SK-N-SH (cell line): Measurements from ENCODE around the gene NOTCH4. TPM values are rescaled to one million over a fixed set of nuclear protein-coding genes. Genes with fewer than 3 reads are reported as not detected.

ENCODE experiments used
- CTCF ChIA-PET: fragments of 300-600, 350-600 bp; formaldehyde crosslinking; extraction: SDS; loops from one replicate; lab custom pipeline; 2021; lab: Yijun Ruan, JAX
- POLR2A ChIA-PET: fragments of 350-600 bp; sonication (Branson Sonifier 250); formaldehyde crosslinking; extraction: SDS; loops from one replicate; lab custom pipeline; 2020; ENCODE audit warnings: antibody characterized with exemption, inconsistent platforms; lab: Yijun Ruan, JAX
- DNase-seq: peaks from one replicate; pipeline ENCODE4 v3.0.0; 2012
- H2AFZ ChIP-seq: fragments of 200-600 bp; sonication (generic); 2 replicates; pipeline ENCODE4 v1.8.1; 2016; ENCODE audit warnings: antibody characterized with exemption, mild to moderate bottlenecking, low read depth
- H3F3A ChIP-seq: fragments of 200-600 bp; sonication (generic); replicated peaks from 2 replicates; pipeline ENCODE3; 2016; ENCODE audit warnings: antibody characterized with exemption, mild to moderate bottlenecking; ENCODE audit not compliant: insufficient read depth
- H3K27ac ChIP-seq, 2 experiments: fragments of 200-500 bp in 1 of 2; fragments of 200-600 bp in 1 of 2; sonication (Bioruptor generic) in 1 of 2; sonication (generic), shearing (Covaris generic) in 1 of 2; 2 replicates each; pipeline versions ENCODE4 v1.5.1 to v1.6.1; 2014 to 2016; ENCODE audit warnings: low read depth in 2 of 2, inconsistent platforms in 1 of 2, low read length in 1 of 2, mild to moderate bottlenecking in 1 of 2, mixed read lengths in 1 of 2
- H3K27me3 ChIP-seq: fragments of 200-600 bp; sonication (generic), shearing (Covaris generic); 2 replicates; pipeline ENCODE4 v1.6.1; 2016; ENCODE audit warnings: mixed run types; ENCODE audit not compliant: insufficient read depth
- H3K36me3 ChIP-seq, 2 experiments: fragments of 200-500 bp in 1 of 2; fragments of 200-600 bp in 1 of 2; sonication (Bioruptor generic) in 1 of 2; sonication (generic) in 1 of 2; replicated peaks in 1 of 2; 2 replicates each; pipeline versions ENCODE3 to v1.5.1; 2014 to 2016; ENCODE audit warnings: low read length in 1 of 2, mild to moderate bottlenecking in 1 of 2; ENCODE audit not compliant: insufficient read depth in 2 of 2, control insufficient read depth in 1 of 2
- H3K4me1 ChIP-seq, 2 experiments: fragments of 200-500 bp in 1 of 2; fragments of 200-600 bp in 1 of 2; sonication (Bioruptor generic) in 1 of 2; sonication (generic), shearing (Covaris generic) in 1 of 2; 2 replicates each; pipeline versions ENCODE4 v1.5.1 to v1.6.1; 2014 to 2016; ENCODE audit warnings: low read depth in 1 of 2, low read length in 1 of 2, mixed run types in 1 of 2; ENCODE audit not compliant: insufficient read depth in 2 of 2, control insufficient read depth in 1 of 2
- H3K4me2 ChIP-seq: fragments of 200-600 bp; sonication (generic), shearing (Covaris generic); 2 replicates; pipeline ENCODE4 v1.6.1; 2017; ENCODE audit warnings: mixed run types
- H3K4me3 ChIP-seq, 2 experiments: fragments of 200-500 bp in 1 of 2; fragments of 200-600 bp in 1 of 2; sonication (Bioruptor generic) in 1 of 2; sonication (generic), shearing (Covaris generic) in 1 of 2; 2 replicates each; pipeline versions ENCODE4 v1.5.1 to v1.8.1; 2014 to 2016; ENCODE audit warnings: low read depth in 2 of 2, inconsistent platforms in 1 of 2, low read length in 1 of 2, mild to moderate bottlenecking in 1 of 2, mixed read lengths in 1 of 2, moderate library complexity in 1 of 2
- H3K79me2 ChIP-seq: fragments of 200-600 bp; sonication (generic); 2 replicates; pipeline ENCODE4 v1.8.1; 2017; ENCODE audit warnings: mild to moderate bottlenecking; ENCODE audit not compliant: insufficient read depth
- H3K9ac ChIP-seq: fragments of 200-600 bp; sonication (generic); 2 replicates; pipeline ENCODE4 v1.6.1; 2017; ENCODE audit warnings: mixed run types
- H3K9me2 ChIP-seq: fragments of 200-600 bp; sonication (generic); 2 replicates; pipeline ENCODE4 v1.6.1; 2017; ENCODE audit warnings: mixed run types
- H3K9me3 ChIP-seq: fragments of 200-600 bp; sonication (generic); 2 replicates; pipeline ENCODE4 v1.6.1; 2017; ENCODE audit warnings: mixed run types, mild to moderate bottlenecking, moderate library complexity
- H4K20me1 ChIP-seq: fragments of 200-600 bp; sonication (generic); 2 replicates; pipeline ENCODE4 v1.6.1; 2017; ENCODE audit warnings: mild to moderate bottlenecking, mixed run types; ENCODE audit not compliant: insufficient read depth
- EP300 ChIP-seq, 2 experiments: IDR thresholded peaks; 2 replicates each; pipeline versions ENCODE4 v1.4.0 to v1.6.1; 2012; ENCODE audit warnings: borderline replicate concordance in 1 of 2, low read depth in 1 of 2, low read length in 1 of 2
- GABPA ChIP-seq: IDR thresholded peaks from 2 replicates; pipeline ENCODE4 v1.4.0; 2012; ENCODE audit warnings: low read depth, mild to moderate bottlenecking
- IRF3 ChIP-seq: fragments of 150-350 bp; IDR thresholded peaks from 2 replicates; pipeline ENCODE4 v1.6.1; 2016; ENCODE audit warnings: mild to moderate bottlenecking, low read depth, low read length
- NFIC ChIP-seq: IDR thresholded peaks from 2 replicates; pipeline ENCODE4 v1.4.0; 2012; ENCODE audit warnings: borderline replicate concordance
- NRF1 ChIP-seq: IDR thresholded peaks from 2 replicates; pipeline ENCODE4 v1.6.1; 2012; ENCODE audit warnings: low read depth, mild to moderate bottlenecking, low read length
- PBX3 ChIP-seq: IDR thresholded peaks from 2 replicates; pipeline ENCODE4; 2012
- POLR2AphosphoS5 ChIP-seq: IDR thresholded peaks from 2 replicates; pipeline ENCODE4 v1.6.1; 2012; ENCODE audit warnings: low read depth, low read length
- RCOR1 ChIP-seq: fragments of 150-350 bp; IDR thresholded peaks from 2 replicates; pipeline ENCODE4 v1.6.1; 2017; ENCODE audit warnings: antibody characterized with exemption, low read length
- RFX5 ChIP-seq: IDR thresholded peaks from 2 replicates; pipeline ENCODE4 v1.6.1; 2012; ENCODE audit warnings: mild to moderate bottlenecking, improper control_type of control experiment, low read length
- RXRA ChIP-seq: IDR thresholded peaks from 2 replicates; pipeline ENCODE4 v1.4.0; 2012; ENCODE audit warnings: low read depth, mild to moderate bottlenecking, borderline replicate concordance
- SMC3 ChIP-seq: IDR thresholded peaks from 2 replicates; pipeline ENCODE4 v1.6.1; 2012; ENCODE audit warnings: low read depth, low read length, improper control_type of control experiment
- TCF12 ChIP-seq: IDR thresholded peaks from 2 replicates; pipeline ENCODE4 v1.4.0; 2012
- TEAD4 ChIP-seq: IDR thresholded peaks from 2 replicates; pipeline ENCODE4 v1.4.0; 2012; ENCODE audit warnings: mild to moderate bottlenecking, borderline replicate concordance; ENCODE audit not compliant: insufficient read depth
- USF2 ChIP-seq: fragments of 150-350 bp; IDR thresholded peaks from 2 replicates; pipeline ENCODE4 v1.6.1; 2017; ENCODE audit warnings: antibody characterized with exemption, low read length, low read depth, borderline replicate concordance
- WGBS: methylation state at CpG from one replicate; pipeline ENCODE4 v1.1.6; 2017; ENCODE audit warnings: low lambda C conversion rate; 5-methylcytosine and 5-hydroxymethylcytosine counted together
- polyA plus RNA-seq, 3 experiments: library from polyadenylated mRNA; depleted of rRNA; stranded (reverse); fragments of >200 nt; gene quantifications; 2 replicates each; pipeline ENCODE4 v1.2.3, GENCODE V29; 2012

Gene NOTCH4
- polyA plus RNA-seq, 1 of the 3 experiments (the other 2 are of a cell fraction): 2.5 TPM

GRCh38 chr6:32149092-32149755, 74.6 kb downstream of the NOTCH4 start:
- no peak overlapping the region for H3K4me2 ChIP-seq
- H3K36me3 ChIP-seq: no peaks in the 10 kb centered on the region
- H3K4me3 ChIP-seq: no peak overlapping the region
- H3K4me1 ChIP-seq: peaks cover 13 to 21% of the 10 kb centered on the region in 2 experiments; a peak in 3 of 4 replicates
- H3K9ac ChIP-seq: no peak overlapping the region
- no peaks in the 10 kb centered on the region for H3K9me3 ChIP-seq
- H3K79me2 ChIP-seq: peaks cover 1% of the 10 kb centered on the region; the same call in 1 of the 2 replicates
- H4K20me1 ChIP-seq: no peaks in the 10 kb centered on the region
- CTCF ChIA-PET: interaction anchor here (0.6 kb wide), 1 partner anchor 59 kb away, joined by 3 read pairs; no protein-coding TSS in a partner anchor
- no peaks in the 10 kb centered on the region for H3K27me3 ChIP-seq
- H3K27ac ChIP-seq: no peak overlapping the region
- no peak for DNase-seq
- no peak overlapping the region for H2AFZ ChIP-seq
- POLR2A ChIA-PET: no interaction called here
- H3F3A ChIP-seq: peaks cover 4% of the 10 kb centered on the region
- no peaks in the 10 kb centered on the region for H3K9me2 ChIP-seq
- WGBS: 90% methylated on average over 41 of the region's 47 CpGs
- TF ChIP-seq RCOR1: no peak
- no peak for TF ChIP-seq EP300 (IDR thresholded peaks at IDR 0.05; ENCODE audit: borderline replicate concordance in 1 of 2, low read depth in 1 of 2, low read length in 1 of 2)
- no peak for TF ChIP-seq IRF3
- no peak for TF ChIP-seq NFIC
- no peak for TF ChIP-seq RFX5
- TF ChIP-seq, all 33 proteins: peak for 0

GRCh38 chr6:32148289-32149091, 75.4 kb downstream of the NOTCH4 start:
- H3K4me1 ChIP-seq: peaks cover 13 to 21% of the 10 kb centered on the region in 2 experiments; a peak in 3 of 4 replicates
- peak; percentile 65 for DNase-seq
- CTCF ChIA-PET: interaction anchor here (0.6 kb wide), 1 partner anchor 60 kb away, joined by 3 read pairs; no protein-coding TSS in a partner anchor
- no peak overlapping the region for H3K4me3 ChIP-seq
- no peaks in the 10 kb centered on the region for H3K36me3 ChIP-seq
- WGBS: 89% methylated on average over 35 of the region's 39 CpGs
- no peaks in the 10 kb centered on the region for H3K9me2 ChIP-seq
- no peaks in the 10 kb centered on the region for H3K9me3 ChIP-seq
- no peak overlapping the region for H3K9ac ChIP-seq
- POLR2A ChIA-PET: no interaction called here
- no peak overlapping the region for H3K27ac ChIP-seq
- no peaks in the 10 kb centered on the region for H3K27me3 ChIP-seq
- H3F3A ChIP-seq: peaks cover 4% of the 10 kb centered on the region
- H4K20me1 ChIP-seq: no peaks in the 10 kb centered on the region
- no peak for TF ChIP-seq USF2
- no peak for TF ChIP-seq POLR2AphosphoS5
- no peak for TF ChIP-seq EP300 (IDR thresholded peaks at IDR 0.05; ENCODE audit: borderline replicate concordance in 1 of 2, low read depth in 1 of 2, low read length in 1 of 2)
- no peak for TF ChIP-seq RFX5
- no peak for TF ChIP-seq PBX3
- no peak for TF ChIP-seq NRF1
- no peak for TF ChIP-seq RXRA
- no peak for TF ChIP-seq SMC3
- no peak for TF ChIP-seq GABPA
- TF ChIP-seq TEAD4: no peak
- TF ChIP-seq IRF3: no peak
- TF ChIP-seq RCOR1: no peak
- no peak for TF ChIP-seq TCF12
- TF ChIP-seq, all 33 proteins: peak for 0
- Histone ChIP-seq H3K4me2 (no peak overlapping the region), H2AFZ (no peak overlapping the region), H3K79me2 (no peaks in the 10 kb centered on the region)
